IPS-18a (cell line): ENCODE measurements around the gene GP5.

Source experiments
- H3K27ac ChIP-seq: one replicate; pipeline ENCODE4 v1.5.1; 2013; ENCODE audit warnings: low read length
- H3K27me3 ChIP-seq: one replicate; pipeline ENCODE4 v1.6.1; 2013; ENCODE audit warnings: mild to moderate bottlenecking, low read length; ENCODE audit not compliant: control insufficient read depth, insufficient read depth
- H3K36me3 ChIP-seq: one replicate; pipeline ENCODE4 v1.6.1; 2013; ENCODE audit warnings: low read depth, low read length; ENCODE audit not compliant: control insufficient read depth
- H3K4me1 ChIP-seq: one replicate; pipeline ENCODE4 v1.6.1; 2013; ENCODE audit warnings: low read depth, low read length; ENCODE audit not compliant: control insufficient read depth
- H3K4me3 ChIP-seq: one replicate; pipeline ENCODE4 v1.5.1; 2013; ENCODE audit warnings: low read length
- H3K9ac ChIP-seq: one replicate; pipeline ENCODE4 v1.6.1; 2013; ENCODE audit warnings: mild to moderate bottlenecking, low read length, moderate library complexity
- H3K9me3 ChIP-seq: one replicate; pipeline ENCODE4 v1.6.1; 2013; ENCODE audit warnings: low read depth, low read length; ENCODE audit not compliant: control insufficient read depth

The GP5 gene

GRCh38 chr3:194384569-194385001 lies 14.5 kb downstream of the GP5 start:
- no peaks in the 10 kb centered on the region for H3K27me3 ChIP-seq
- no peak overlapping the region for H3K4me3 ChIP-seq
- no peak overlapping the region for H3K27ac ChIP-seq

GRCh38 chr3:194384156-194384555 lies 14.9 kb downstream of the GP5 start:
- Histone ChIP-seq H3K4me1 (peaks cover 16% of the 10 kb centered on the region), H3K27me3 (no peaks in the 10 kb centered on the region), H3K9ac (no peak overlapping the region), H3K36me3 (no peaks in the 10 kb centered on the region), H3K9me3 (no peaks in the 10 kb centered on the region), H3K27ac (no peak overlapping the region), H3K4me3 (no peak overlapping the region)

More at GRCh38 chr3:194384569-194385001, 14.5 kb downstream of the GP5 start:
- Histone ChIP-seq H3K36me3 (no peaks in the 10 kb centered on the region), H3K4me1 (peaks cover 16% of the 10 kb centered on the region), H3K9ac (no peak overlapping the region), H3K9me3 (no peaks in the 10 kb centered on the region)

GRCh38 chr3:194383276-194383940 lies 15.7 kb downstream of the GP5 start:
- Histone ChIP-seq H3K4me3 (no peak overlapping the region), H3K27me3 (no peaks in the 10 kb centered on the region), H3K9me3 (no peaks in the 10 kb centered on the region), H3K4me1 (peaks cover 16% of the 10 kb centered on the region), H3K9ac (no peak overlapping the region), H3K36me3 (no peaks in the 10 kb centered on the region), H3K27ac (no peak overlapping the region)

GRCh38 chr3:194382892-194383223 lies 16.2 kb downstream of the GP5 start:
- Histone ChIP-seq H3K9me3 (no peaks in the 10 kb centered on the region), H3K27ac (no peak overlapping the region), H3K27me3 (no peaks in the 10 kb centered on the region), H3K9ac (no peak overlapping the region), H3K36me3 (no peaks in the 10 kb centered on the region), H3K4me1 (peaks cover 16% of the 10 kb centered on the region), H3K4me3 (no peak overlapping the region)

- H3K27ac ChIP-seq = no peak overlapping the region
- H3K4me1 ChIP-seq = peaks cover 16% of the 10 kb centered on the region
- H3K36me3 ChIP-seq = no peaks in the 10 kb centered on the region
- no peaks in the 10 kb centered on the region for H3K9me3 ChIP-seq
- no peaks in the 10 kb centered on the region for H3K27me3 ChIP-seq
- no peak overlapping the region for H3K9ac ChIP-seq
- no peak overlapping the region for H3K4me3 ChIP-seq
Observed at GRCh38 chr3:194382196-194382891, 16.7 kb downstream of the GP5 start.

- Histone ChIP-seq H3K36me3 (no peaks in the 10 kb centered on the region), H3K27ac (no peak overlapping the region), H3K9me3 (no peaks in the 10 kb centered on the region), H3K9ac (no peak overlapping the region), H3K4me1 (peaks cover 16% of the 10 kb centered on the region), H3K27me3 (no peaks in the 10 kb centered on the region), H3K4me3 (no peak overlapping the region)
Observed at GRCh38 chr3:194381460-194381875, 17.6 kb downstream of the GP5 start.

GRCh38 chr3:194380326-194380725 lies 18.7 kb downstream of the GP5 start:
- Histone ChIP-seq H3K9ac (no peak overlapping the region), H3K27me3 (no peaks in the 10 kb centered on the region), H3K9me3 (no peaks in the 10 kb centered on the region), H3K27ac (no peak overlapping the region), H3K4me1 (peaks cover 20% of the 10 kb centered on the region), H3K4me3 (no peak overlapping the region), H3K36me3 (no peaks in the 10 kb centered on the region)

GRCh38 chr3:194379651-194380050 lies 19.4 kb downstream of the GP5 start:
- H3K4me1 ChIP-seq = peaks cover 20% of the 10 kb centered on the region
- H3K27ac ChIP-seq = no peak overlapping the region
- no peaks in the 10 kb centered on the region for H3K9me3 ChIP-seq
- H3K36me3 ChIP-seq = no peaks in the 10 kb centered on the region
- no peak overlapping the region for H3K4me3 ChIP-seq
- no peak overlapping the region for H3K9ac ChIP-seq
- H3K27me3 ChIP-seq = no peaks in the 10 kb centered on the region

- no peaks in the 10 kb centered on the region for H3K27me3 ChIP-seq
- H3K4me3 ChIP-seq = no peak overlapping the region
Observed at GRCh38 chr3:194379231-194379630, 19.8 kb downstream of the GP5 start.

GRCh38 chr3:194377708-194378107 lies 21.4 kb downstream of the GP5 start:
- no peak overlapping the region for H3K9ac ChIP-seq
- no peak overlapping the region for H3K4me3 ChIP-seq
- no peak overlapping the region for H3K27ac ChIP-seq
- H3K36me3 ChIP-seq = no peaks in the 10 kb centered on the region
- no peaks in the 10 kb centered on the region for H3K27me3 ChIP-seq
- H3K4me1 ChIP-seq = peaks cover 18% of the 10 kb centered on the region
- no peaks in the 10 kb centered on the region for H3K9me3 ChIP-seq

More at GRCh38 chr3:194379231-194379630, 19.8 kb downstream of the GP5 start:
- no peaks in the 10 kb centered on the region for H3K9me3 ChIP-seq
- no peak overlapping the region for H3K27ac ChIP-seq
- peaks cover 20% of the 10 kb centered on the region for H3K4me1 ChIP-seq
- no peaks in the 10 kb centered on the region for H3K36me3 ChIP-seq
- no peak overlapping the region for H3K9ac ChIP-seq

GRCh38 chr3:194376241-194376560 lies 22.9 kb downstream of the GP5 start:
- Histone ChIP-seq H3K27me3 (no peaks in the 10 kb centered on the region), H3K9me3 (no peaks in the 10 kb centered on the region), H3K36me3 (no peaks in the 10 kb centered on the region), H3K4me3 (no peak overlapping the region), H3K4me1 (peaks cover 13% of the 10 kb centered on the region), H3K27ac (no peak overlapping the region), H3K9ac (no peak overlapping the region)
